ENCODE data around the gene DHRS9. TPM values are rescaled to one million over a fixed set of nuclear protein-coding genes. Genes with fewer than 3 reads are reported as not detected.
A peak's percentile ranks its signal among the peaks of the same experiment; 100 is the strongest.
"Not testable (repeated sequence)": the region's sequence is repeated elsewhere in the genome, so short reads cannot be mapped to it uniquely, and the experiment has no call there.

DHRS9 gene
- total RNA-seq (2014; rRNA removed; shearing (Covaris generic)) = 0.20 and 0.21 TPM in 2 replicates
- 0.11 TPM in 1 of 2 replicates, not detected in the other for polyA plus RNA-seq (2015; cell fraction: cytosol; rRNA removed)
- polyA plus RNA-seq (2015; cell fraction: nucleus; rRNA removed) = 0.11 TPM in 1 of 2 replicates, not detected in the other

- DNase-seq (ENCODE audit: low read depth) = peak; percentile 91
These were observed at the start of gene DHRS9 for GRCh38 chr2:169069341-169069740. TSS of gene DHRS9 (plus strand) at chr2:169069563. CDS start at chr2:169081582, 12,019 bp downstream.

- DNase-seq (ENCODE audit: low read depth) = no peak
These were observed 46.2 kb upstream of the DHRS9 start for GRCh38 chr2:169023161-169023560.

GRCh38 chr2:169026056-169026455 is 43.3 kb upstream of the DHRS9 start:
- DNase-seq (ENCODE audit: low read depth) = no peak

- DNase-seq (ENCODE audit: low read depth) = no peak
These were observed 42.1 kb upstream of the DHRS9 start for GRCh38 chr2:169027234-169027633.

GRCh38 chr2:169029341-169029740 is 40.0 kb upstream of the DHRS9 start:
- DNase-seq (ENCODE audit: low read depth) = no peak

- no peak for DNase-seq (ENCODE audit: low read depth)
These were observed 38.2 kb upstream of the DHRS9 start, which contains the start of gene ABCB11 for GRCh38 chr2:169031202-169031601. TSS of gene ABCB11 (minus strand) at chr2:169031324. CDS start at chr2:169018125, 13,199 bp downstream.

GRCh38 chr2:169034256-169034655 is 35.1 kb upstream of the DHRS9 start:
- DNase-seq (ENCODE audit: low read depth) = peak; percentile 83

- DNase-seq (ENCODE audit: low read depth) = no peak
These were observed 34.3 kb upstream of the DHRS9 start for GRCh38 chr2:169034984-169035544.

- DNase-seq (ENCODE audit: low read depth) = no peak
These were observed 33.5 kb upstream of the DHRS9 start for GRCh38 chr2:169035887-169036286.

GRCh38 chr2:169036736-169037440 is 32.5 kb upstream of the DHRS9 start:
- DNase-seq (ENCODE audit: low read depth) = no peak

- DNase-seq (ENCODE audit: low read depth) = peak; percentile 82
These were observed 31.0 kb upstream of the DHRS9 start for GRCh38 chr2:169038338-169038757.

- DNase-seq (ENCODE audit: low read depth) = no peak
These were observed 29.7 kb upstream of the DHRS9 start for GRCh38 chr2:169039702-169040101.

GRCh38 chr2:169041594-169041993 is 27.8 kb upstream of the DHRS9 start:
- no peak for DNase-seq (ENCODE audit: low read depth)

GRCh38 chr2:169042856-169043255 is 26.5 kb upstream of the DHRS9 start:
- no peak for DNase-seq (ENCODE audit: low read depth)

GRCh38 chr2:169046440-169047151 is 22.8 kb upstream of the DHRS9 start:
- DNase-seq (ENCODE audit: low read depth) = peak; percentile 26

- no peak for DNase-seq (ENCODE audit: low read depth)
These were observed 21.8 kb upstream of the DHRS9 start for GRCh38 chr2:169047256-169048250.

GRCh38 chr2:169049142-169049541 is 20.2 kb upstream of the DHRS9 start:
- no peak for DNase-seq (ENCODE audit: low read depth)

GRCh38 chr2:169050476-169051240 is 18.7 kb upstream of the DHRS9 start:
- peak; percentile 55 for DNase-seq (ENCODE audit: low read depth)

- DNase-seq (ENCODE audit: low read depth) = not testable (repeated sequence)
These were observed 14.8 kb upstream of the DHRS9 start for GRCh38 chr2:169054575-169054974.

GRCh38 chr2:169064199-169064598 is 5.2 kb upstream of the DHRS9 start:
- not testable (repeated sequence) for DNase-seq (ENCODE audit: low read depth)

All from HT1080 (cell line).